Upper lobe of left lung (tissue), 6 donors: Measurements from ENCODE around the gene LRP5. TPM values are rescaled to one million over a fixed set of nuclear protein-coding genes. Genes with fewer than 3 reads are reported as not detected.

Source experiments
- ATAC-seq, 2 donors: fragments of 200-7000 bp; cut with Tn5 transposase; one replicate each; pipeline ENCODE4 v1.9.1; 2022; ENCODE audit warnings: mild to moderate bottlenecking in 2 of 2, moderate library complexity in 2 of 2; ENCODE audit not compliant: low FRiP score in 2 of 2
- DNase-seq, 2 donors: peaks; one replicate each; pipeline ENCODE4 v3.0.0-alpha.2; 2019 to 2020
- H3K27ac ChIP-seq, 4 donors: fragments of 200-600 bp; sonication (generic); one replicate each; pipeline ENCODE4 v1.5.1; 2016 to 2019
- H3K27me3 ChIP-seq, 4 donors: fragments of 200-600 bp; sonication (generic); one replicate each; pipeline ENCODE4 v1.5.1; 2017 to 2019
- H3K36me3 ChIP-seq, 4 donors: fragments of 200-600 bp; sonication (generic); one replicate each; pipeline ENCODE4 v1.5.1; 2016 to 2019
- H3K4me1 ChIP-seq, 4 donors: fragments of 200-600 bp; sonication (generic); one replicate each; pipeline ENCODE4 v1.5.1; 2018 to 2019
- H3K4me3 ChIP-seq, 4 donors: fragments of 200-600 bp; sonication (generic); one replicate each; pipeline ENCODE4 v1.5.1; 2017 to 2019; ENCODE audit warnings: mild to moderate bottlenecking in 2 of 4, moderate library complexity in 1 of 4
- H3K9me3 ChIP-seq, 4 donors: fragments of 200-600 bp; sonication (generic); one replicate each; pipeline ENCODE4 v1.5.1; 2018 to 2019
- EP300 ChIP-seq, 4 donors: sonication (generic); formaldehyde crosslinking; IDR thresholded peaks; one replicate each; pipeline ENCODE4 v1.5.1; 2017; ENCODE audit warnings: antibody characterized with exemption in 4 of 4, control low read depth in 2 of 4
- POLR2A ChIP-seq, 4 donors: fragments of 450-650 bp; IDR thresholded peaks; one replicate each; pipeline ENCODE4 v1.5.1; 2016 to 2017; ENCODE audit warnings: antibody characterized with exemption in 4 of 4, mild to moderate bottlenecking in 2 of 4
- POLR2AphosphoS5 ChIP-seq, 2 donors: sonication (generic); formaldehyde crosslinking; IDR thresholded peaks; one replicate each; pipeline ENCODE4 v1.5.1; 2017; ENCODE audit warnings: antibody characterized with exemption in 2 of 2
- WGBS, 2 donors: methylation state at CpG; one replicate each; pipeline ENCODE4 v1.1.5; 2017 to 2018; 5-methylcytosine and 5-hydroxymethylcytosine counted together
- total RNA-seq, 6 donors: library from RNA; depleted of rRNA in 4 of 6; stranded (reverse); fragments of >200 nt in 4 of 6; gene quantifications; one replicate each; pipeline versions ENCODE4 v1.1.0 to v1.2.1, GENCODE V29; 2016 to 2021
- TF ChIP-seq, protein P1 (sequence below), 6 experiments: fragments of 450-650 bp in 4 of 6; fragments of 200-600 bp in 2 of 6; sonication (generic) in 2 of 6; IDR thresholded peaks; one replicate each; pipeline ENCODE4 v1.5.1; 2016 to 2019; ENCODE audit warnings: antibody characterized with exemption in 6 of 6
- donor health status: DM: no; HTN: no; CAD: no; lungs with moderate emphysema.
- donor health status: DM: no; HTN: yes; CAD: no; lungs with severe emphysema.

The LRP5 gene
- total RNA-seq, 6 donors from 2014 or later = 51.5 to 79.4 (median 67.6) TPM

GRCh38 chr11:68349461-68350249 is 37.3 kb downstream of the LRP5 start:
- peaks cover 0 to 2% (median 0%) of the 10 kb centered on the region in 4 donors for H3K36me3 ChIP-seq
- peaks cover 24 to 59% (median 33%) of the 10 kb centered on the region in 4 donors for H3K4me1 ChIP-seq
- peak overlapping the region in 3 of 4 donors; percentile 7 to 59 (median 28) for H3K27ac ChIP-seq
- 68 to 80% methylated on average over 10 to 15 of the region's 15 CpGs for WGBS, 2 donors
- no peak for TF ChIP-seq POLR2A (IDR thresholded peaks at IDR 0.05)
- no peak for TF ChIP-seq EP300 (IDR thresholded peaks at IDR 0.05)
- ATAC-seq (peak in 1 of 2 donors; percentile 39), DNase-seq (peak in 1 of 2 donors; percentile 71)
- H3K9me3 ChIP-seq = no peaks in the 10 kb centered on the region
- H3K27me3 ChIP-seq = no peaks in the 10 kb centered on the region
- H3K4me3 ChIP-seq = no peak overlapping the region

GRCh38 chr11:68350759-68351449 is 38.5 kb downstream of the LRP5 start:
- 89 to 91% methylated on average over 15 to 28 of the region's 28 CpGs for WGBS, 2 donors
- TF ChIP-seq POLR2AphosphoS5 (IDR thresholded peaks at IDR 0.05) = no peak
- TF ChIP-seq, protein P1, sequence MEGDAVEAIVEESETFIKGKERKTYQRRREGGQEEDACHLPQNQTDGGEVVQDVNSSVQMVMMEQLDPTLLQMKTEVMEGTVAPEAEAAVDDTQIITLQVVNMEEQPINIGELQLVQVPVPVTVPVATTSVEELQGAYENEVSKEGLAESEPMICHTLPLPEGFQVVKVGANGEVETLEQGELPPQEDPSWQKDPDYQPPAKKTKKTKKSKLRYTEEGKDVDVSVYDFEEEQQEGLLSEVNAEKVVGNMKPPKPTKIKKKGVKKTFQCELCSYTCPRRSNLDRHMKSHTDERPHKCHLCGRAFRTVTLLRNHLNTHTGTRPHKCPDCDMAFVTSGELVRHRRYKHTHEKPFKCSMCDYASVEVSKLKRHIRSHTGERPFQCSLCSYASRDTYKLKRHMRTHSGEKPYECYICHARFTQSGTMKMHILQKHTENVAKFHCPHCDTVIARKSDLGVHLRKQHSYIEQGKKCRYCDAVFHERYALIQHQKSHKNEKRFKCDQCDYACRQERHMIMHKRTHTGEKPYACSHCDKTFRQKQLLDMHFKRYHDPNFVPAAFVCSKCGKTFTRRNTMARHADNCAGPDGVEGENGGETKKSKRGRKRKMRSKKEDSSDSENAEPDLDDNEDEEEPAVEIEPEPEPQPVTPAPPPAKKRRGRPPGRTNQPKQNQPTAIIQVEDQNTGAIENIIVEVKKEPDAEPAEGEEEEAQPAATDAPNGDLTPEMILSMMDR (IDR thresholded peaks at IDR 0.05) = no peak
- TF ChIP-seq POLR2A (IDR thresholded peaks at IDR 0.05) = no peak
- TF ChIP-seq EP300 (IDR thresholded peaks at IDR 0.05) = no peak
- peaks cover 33 to 64% (median 40%) of the 10 kb centered on the region in 4 donors for H3K4me1 ChIP-seq

DNA sequence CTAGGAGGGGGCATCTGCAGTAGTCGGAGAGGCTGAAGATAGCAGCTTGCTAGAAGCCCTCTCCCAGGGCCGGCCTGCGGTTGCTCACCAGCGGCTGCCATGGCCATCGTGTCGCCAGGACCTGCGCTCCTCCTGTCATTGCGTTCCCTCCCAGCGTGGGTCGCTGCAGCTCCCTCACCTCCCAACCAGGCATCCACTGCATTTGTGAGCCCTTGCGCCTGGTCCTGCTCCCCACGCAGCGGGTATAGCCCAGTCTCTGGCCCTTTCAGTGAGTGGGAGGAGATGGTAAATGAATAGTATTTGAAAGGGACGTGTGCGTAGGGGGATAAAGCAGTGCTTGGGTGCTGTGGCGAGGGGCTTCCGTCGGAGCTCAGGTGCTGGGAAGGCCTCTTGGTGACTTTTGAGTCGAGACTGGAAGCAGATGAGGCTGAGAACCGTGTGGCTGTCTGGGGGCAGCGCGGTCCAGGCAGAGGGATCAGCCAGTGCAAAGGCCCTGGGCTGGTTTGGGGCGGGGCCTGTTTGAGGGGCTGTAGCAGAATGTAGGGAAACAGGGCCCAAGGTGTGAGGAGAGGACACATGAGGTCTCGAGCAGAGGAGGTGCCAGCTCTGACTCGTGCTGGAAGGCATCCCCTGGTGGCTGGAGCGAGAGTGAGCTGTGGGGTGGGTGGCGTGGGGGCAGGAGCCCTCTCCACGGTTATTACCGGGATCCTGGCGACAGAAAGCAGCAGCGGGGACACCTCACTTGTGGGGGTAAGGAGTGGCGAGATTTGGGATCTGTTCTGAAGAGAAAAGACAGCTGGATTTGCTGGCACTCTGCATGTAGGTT is 39.3 kb downstream of the LRP5 start:
- Histone ChIP-seq H3K27me3 (no peaks in the 10 kb centered on the region), H3K4me3 (no peak overlapping the region), H3K4me1 (peaks cover 27 to 57% (median 33%) of the 10 kb centered on the region in 4 donors), H3K36me3 (peaks cover 0 to 2% (median 0%) of the 10 kb centered on the region in 4 donors), H3K27ac (peak overlapping the region in 3 of 4 donors; percentile 11 to 83 (median 80)), H3K9me3 (no peaks in the 10 kb centered on the region)
- DNase-seq (peak in 1 of 2 donors; percentile 75), ATAC-seq (no peak)
- TF ChIP-seq POLR2AphosphoS5 (IDR thresholded peaks at IDR 0.05) (no peak), EP300 (IDR thresholded peaks at IDR 0.05) (no peak), POLR2A (IDR thresholded peaks at IDR 0.05) (no peak)
- TF ChIP-seq, protein P1 (IDR thresholded peaks at IDR 0.05) = no peak
- WGBS, 2 donors = 91 to 93% methylated on average over 27 to 32 of the region's 32 CpGs

More at GRCh38 chr11:68350759-68351449, 38.5 kb downstream of the LRP5 start:
- DNase-seq (no peak), ATAC-seq (no peak)
- H3K36me3 ChIP-seq = peaks cover 0 to 2% (median 0%) of the 10 kb centered on the region in 4 donors
- peak overlapping the region in 1 of 4 donors; percentile 28 for H3K27ac ChIP-seq
- no peak overlapping the region for H3K4me3 ChIP-seq
- H3K27me3 ChIP-seq = no peaks in the 10 kb centered on the region
- H3K9me3 ChIP-seq = no peaks in the 10 kb centered on the region

DNA sequence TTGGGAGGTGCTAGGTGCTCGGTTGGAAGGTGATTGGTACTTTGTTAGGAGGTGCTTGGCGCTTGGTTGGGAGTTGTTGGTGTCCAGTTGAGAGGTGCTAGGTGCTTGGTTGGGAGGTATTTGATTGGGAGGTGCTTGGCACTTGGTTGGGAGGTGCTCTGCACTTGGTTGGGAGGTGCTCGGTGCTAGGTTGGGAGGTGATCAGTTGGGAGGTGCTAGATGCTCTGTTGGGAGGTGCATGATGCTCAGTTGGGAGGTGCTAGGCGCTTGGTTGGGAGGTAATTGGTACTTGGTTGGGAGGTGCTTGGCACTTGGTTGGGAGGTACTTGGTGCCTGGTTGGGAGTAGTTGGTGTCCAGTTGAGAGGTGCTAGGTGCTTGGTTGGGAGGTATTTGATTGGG is 40.2 kb downstream of the LRP5 start:
- Histone ChIP-seq H3K4me1 (peaks cover 21 to 49% (median 28%) of the 10 kb centered on the region in 4 donors), H3K9me3 (no peaks in the 10 kb centered on the region), H3K36me3 (peaks cover 0 to 2% (median under 1%) of the 10 kb centered on the region in 4 donors), H3K27ac (peak overlapping the region in 3 of 4 donors; percentile 11 to 83 (median 80)), H3K4me3 (no peak overlapping the region), H3K27me3 (no peaks in the 10 kb centered on the region)
- no peak for DNase-seq
- no peak for TF ChIP-seq POLR2A (IDR thresholded peaks at IDR 0.05)
- TF ChIP-seq, protein P1 (IDR thresholded peaks at IDR 0.05) = no peak
- no peak for TF ChIP-seq POLR2AphosphoS5 (IDR thresholded peaks at IDR 0.05)
- no peak for ATAC-seq
- 86 to 87% methylated on average over 4 of the region's 4 CpGs for WGBS, 2 donors
